Left colon (tissue), 2 donors: ENCODE data around the gene LRRFIP1. TPM values are rescaled to one million over a fixed set of nuclear protein-coding genes. Genes with fewer than 3 reads are reported as not detected.

Source experiments
- ATAC-seq: fragments of 200-7000 bp; cut with Tn5 transposase; one replicate; pipeline ENCODE4 v1.9.1; 2020; ENCODE audit warnings: mild to moderate bottlenecking, moderate library complexity
- DNase-seq, 2 donors: peaks; one replicate each; pipeline ENCODE4 v3.0.0-alpha.2; 2020
- intact Hi-C, 2 donors: fragments of 100-400 bp; cut with DNase I in 1 of 2; cut with micrococcal nuclease in 1 of 2; formaldehyde crosslinking; loops; one replicate each; pipeline versions ENCODE4 v1.11.2 to v1.14.0; 2022; cut with DNase I, micrococcal nuclease
- total RNA-seq, 2 donors: library from RNA; stranded (reverse); fragmentation: NEBNext Ultra II Directional; extraction: Animal tissue kit (Norgen Biotek cat#: 25700); gene quantifications; one replicate each; pipeline ENCODE4 v1.2.1, GENCODE V29; 2021
- donor health status: DM: no; HTN: no; CAD: no.
- donor health status: DM: yes; HTN: yes; CAD: no.

LRRFIP1 gene
- total RNA-seq, 2 donors from 2014 or later = 121 to 123 TPM

- ATAC-seq (peak; percentile 76), DNase-seq (peak in 1 of 2 donors; percentile 100)
- intact Hi-C loops = no loop called here
These were observed 64.7 kb downstream of the LRRFIP1 start for GRCh38 chr2:237691908-237692600.

GRCh38 chr2:237692601-237693290, 65.4 kb downstream of the LRRFIP1 start:
- peak in 1 of 2 donors; percentile 70 for DNase-seq
- intact Hi-C loops = no loop called here
- ATAC-seq = peak; percentile 28

GRCh38 chr2:237693291-237693994, 66.1 kb downstream of the LRRFIP1 start:
- DNase-seq = no peak
- ATAC-seq = peak; percentile 24
- intact Hi-C loops = no loop called here

GRCh38 chr2:237694415-237695194, 67.2 kb downstream of the LRRFIP1 start:
- DNase-seq (no peak), ATAC-seq (no peak)
- intact Hi-C loops = no loop called here

GRCh38 chr2:237695201-237695780, 67.9 kb downstream of the LRRFIP1 start:
- no peak for ATAC-seq
- no peak for DNase-seq
- intact Hi-C loops = no loop called here

- ATAC-seq = no peak
- intact Hi-C loops = no loop called here
- DNase-seq = no peak
These were observed 69.1 kb downstream of the LRRFIP1 start for GRCh38 chr2:237696461-237696860.

- DNase-seq = peak in 1 of 2 donors; percentile 27
- intact Hi-C loops = no loop called here
- ATAC-seq = no peak
These were observed 70.4 kb downstream of the LRRFIP1 start for GRCh38 chr2:237697586-237698357.

GRCh38 chr2:237698358-237698694, 70.9 kb downstream of the LRRFIP1 start:
- ATAC-seq (no peak), DNase-seq (peak in 1 of 2 donors; percentile 24)
- intact Hi-C loops = no loop called here

- ATAC-seq = no peak
- intact Hi-C loops = no loop called here
- DNase-seq = no peak
These were observed 72.6 kb downstream of the LRRFIP1 start for GRCh38 chr2:237699870-237700511.

GRCh38 chr2:237700512-237701032, 73.2 kb downstream of the LRRFIP1 start:
- intact Hi-C loops = no loop called here
- DNase-seq = peak in 1 of 2 donors; percentile 66
- no peak for ATAC-seq

- DNase-seq (peak in 1 of 2 donors; percentile 28), ATAC-seq (no peak)
- intact Hi-C loops = no loop called here
These were observed 73.9 kb downstream of the LRRFIP1 start for GRCh38 chr2:237701033-237701858.

GRCh38 chr2:237701859-237702390, 74.5 kb downstream of the LRRFIP1 start:
- intact Hi-C loops = no loop called here
- ATAC-seq (no peak), DNase-seq (peak in 1 of 2 donors; percentile 23)

GRCh38 chr2:237702441-237703391, 75.3 kb downstream of the LRRFIP1 start:
- intact Hi-C loops = no loop called here
- DNase-seq = peak in 1 of 2 donors; percentile 63

GRCh38 chr2:237704501-237705434, 77.4 kb downstream of the LRRFIP1 start:
- DNase-seq (peak in 1 of 2 donors; percentile 25), ATAC-seq (peak; percentile 43)
- intact Hi-C loops = no loop called here

More at GRCh38 chr2:237702441-237703391, 75.3 kb downstream of the LRRFIP1 start:
- ATAC-seq = peak; percentile 25
